ENCODE data around the gene METAP1. TPM values are rescaled to one million over a fixed set of nuclear protein-coding genes. Genes with fewer than 3 reads are reported as not detected.

METAP1 gene
- total RNA-seq = 33.0 and 41.9 TPM in 2 replicates

DNA sequence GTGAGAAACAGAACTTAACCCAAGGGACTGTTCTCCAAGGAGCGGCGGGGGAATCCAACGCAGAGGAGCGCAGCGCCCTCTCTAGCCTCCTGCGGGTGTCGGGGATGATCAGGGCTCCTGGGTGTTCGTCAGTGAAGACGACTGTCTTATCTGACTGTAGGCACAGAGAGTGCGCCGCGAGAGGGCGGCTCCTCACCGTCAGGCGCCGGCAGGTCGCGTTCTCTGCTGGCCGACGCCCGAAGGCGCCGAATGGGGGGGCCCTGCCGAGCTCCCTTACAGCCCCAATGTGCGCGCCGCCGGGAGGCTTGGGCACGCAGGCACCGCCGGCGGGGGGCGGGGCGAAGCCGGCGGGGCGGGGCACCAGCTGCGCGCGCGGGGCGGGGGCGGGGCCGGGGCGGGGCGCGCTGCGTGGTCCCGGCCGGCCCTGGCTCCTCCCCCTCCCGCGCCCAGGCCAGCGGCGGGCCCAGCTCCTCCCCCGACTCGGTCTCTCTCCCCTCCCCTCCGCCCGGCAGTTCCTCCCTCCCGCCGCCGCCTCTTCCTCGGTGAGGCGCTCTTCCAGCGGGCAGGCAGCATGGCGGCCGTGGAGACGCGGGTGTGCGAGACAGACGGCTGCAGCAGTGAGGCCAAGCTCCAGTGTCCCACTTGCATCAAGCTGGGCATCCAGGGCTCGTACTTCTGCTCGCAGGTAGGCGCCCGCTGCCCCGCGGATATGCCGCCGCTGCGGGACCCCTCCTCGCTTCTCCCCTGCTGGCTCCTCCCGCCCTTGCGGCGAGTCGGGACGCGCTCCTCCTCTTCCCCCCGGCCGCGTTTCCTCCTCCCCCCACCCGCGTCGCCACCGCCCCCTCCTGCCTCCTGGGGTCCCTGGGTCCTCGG lies at the start of gene METAP1:
Gene METAP1 (plus strand): TSS at position 539 of the 873 bp plus-strand sequence. CDS start 33 bp downstream, at position 572.
- H3K36me3 ChIP-seq (ENCODE audit: control insufficient read depth, insufficient read depth, low read length) = no peaks in the 10 kb centered on the region
- TF ChIP-seq, protein P1, sequence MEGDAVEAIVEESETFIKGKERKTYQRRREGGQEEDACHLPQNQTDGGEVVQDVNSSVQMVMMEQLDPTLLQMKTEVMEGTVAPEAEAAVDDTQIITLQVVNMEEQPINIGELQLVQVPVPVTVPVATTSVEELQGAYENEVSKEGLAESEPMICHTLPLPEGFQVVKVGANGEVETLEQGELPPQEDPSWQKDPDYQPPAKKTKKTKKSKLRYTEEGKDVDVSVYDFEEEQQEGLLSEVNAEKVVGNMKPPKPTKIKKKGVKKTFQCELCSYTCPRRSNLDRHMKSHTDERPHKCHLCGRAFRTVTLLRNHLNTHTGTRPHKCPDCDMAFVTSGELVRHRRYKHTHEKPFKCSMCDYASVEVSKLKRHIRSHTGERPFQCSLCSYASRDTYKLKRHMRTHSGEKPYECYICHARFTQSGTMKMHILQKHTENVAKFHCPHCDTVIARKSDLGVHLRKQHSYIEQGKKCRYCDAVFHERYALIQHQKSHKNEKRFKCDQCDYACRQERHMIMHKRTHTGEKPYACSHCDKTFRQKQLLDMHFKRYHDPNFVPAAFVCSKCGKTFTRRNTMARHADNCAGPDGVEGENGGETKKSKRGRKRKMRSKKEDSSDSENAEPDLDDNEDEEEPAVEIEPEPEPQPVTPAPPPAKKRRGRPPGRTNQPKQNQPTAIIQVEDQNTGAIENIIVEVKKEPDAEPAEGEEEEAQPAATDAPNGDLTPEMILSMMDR (IDR thresholded peaks at IDR 0.05; ENCODE audit: insufficient read depth, low read length, severe bottlenecking) = peak; percentile 82
- DNase-seq (ENCODE audit: low read depth) (peak; percentile 91), FAIRE-seq (no peak)
- H3K4me3 ChIP-seq (ENCODE audit: low read depth, low read length) = peak within 1 kb of the TSS; percentile 92
- no peaks in the 10 kb centered on the region for H3K27me3 ChIP-seq (ENCODE audit: control insufficient read depth, insufficient read depth, low read length)

DNA sequence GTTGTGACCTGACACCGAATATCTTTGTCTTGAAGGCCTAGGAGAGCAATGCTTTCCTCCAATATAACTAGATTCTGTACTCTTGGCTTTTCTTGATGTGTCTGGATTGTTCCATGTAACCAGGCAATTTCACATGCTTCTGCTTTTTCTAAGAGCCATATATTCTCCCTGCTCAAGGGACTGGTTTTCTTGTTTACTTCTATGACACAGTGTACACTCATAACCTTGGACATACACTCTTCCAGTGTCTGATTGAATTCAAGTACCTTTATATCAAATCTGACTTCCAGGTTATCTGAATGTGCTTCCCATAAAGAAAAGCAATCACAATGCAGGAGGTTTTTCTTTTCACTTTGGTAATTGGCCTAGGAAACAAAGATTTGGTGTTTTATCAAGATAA lies 49.2 kb upstream of the METAP1 start:
- Histone ChIP-seq H3K27me3 (ENCODE audit: control insufficient read depth, insufficient read depth, low read length) (no peaks in the 10 kb centered on the region), H3K4me3 (ENCODE audit: low read depth, low read length) (no peak overlapping the region), H3K36me3 (ENCODE audit: control insufficient read depth, insufficient read depth, low read length) (no peaks in the 10 kb centered on the region)
- TF ChIP-seq, protein P1 (IDR thresholded peaks at IDR 0.05; ENCODE audit: insufficient read depth, low read length, severe bottlenecking) = no peak
- DNase-seq (ENCODE audit: low read depth) (peak; percentile 75), FAIRE-seq (no peak)

- FAIRE-seq (peak; percentile 23), DNase-seq (ENCODE audit: low read depth) (peak; percentile 69)
- Histone ChIP-seq H3K27me3 (ENCODE audit: control insufficient read depth, insufficient read depth, low read length) (no peaks in the 10 kb centered on the region), H3K4me3 (ENCODE audit: low read depth, low read length) (no peak overlapping the region), H3K36me3 (ENCODE audit: control insufficient read depth, insufficient read depth, low read length) (no peaks in the 10 kb centered on the region)
- TF ChIP-seq, protein P1 (IDR thresholded peaks at IDR 0.05; ENCODE audit: insufficient read depth, low read length, severe bottlenecking) = no peak
Observed at GRCh38 chr4:98950925-98951324, 44.6 kb upstream of the METAP1 start.

DNA sequence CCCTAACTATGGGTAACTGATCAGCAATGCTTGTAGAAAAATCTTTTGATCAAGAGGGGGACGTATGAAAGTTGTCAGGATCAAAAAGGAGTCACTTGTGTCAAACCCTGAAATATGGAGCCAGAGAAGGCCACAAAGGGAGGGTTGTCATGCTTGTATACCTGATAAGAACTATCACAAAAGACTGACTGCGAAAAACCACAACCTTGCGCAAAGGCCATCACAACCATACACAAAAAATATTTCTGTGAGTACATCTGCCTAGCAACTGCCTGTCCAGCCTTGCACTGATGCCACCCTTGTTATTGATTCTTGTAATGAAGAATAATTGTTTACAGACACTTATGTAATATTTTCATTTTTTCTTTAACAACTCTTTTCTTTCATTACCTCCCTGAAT lies 43.8 kb upstream of the METAP1 start:
- peak; percentile 29 for DNase-seq (ENCODE audit: low read depth)
- TF ChIP-seq, protein P1 (IDR thresholded peaks at IDR 0.05; ENCODE audit: insufficient read depth, low read length, severe bottlenecking) = no peak
- no peak for FAIRE-seq
- Histone ChIP-seq H3K4me3 (ENCODE audit: low read depth, low read length) (no peak overlapping the region), H3K27me3 (ENCODE audit: control insufficient read depth, insufficient read depth, low read length) (no peaks in the 10 kb centered on the region), H3K36me3 (ENCODE audit: control insufficient read depth, insufficient read depth, low read length) (no peaks in the 10 kb centered on the region)

- Histone ChIP-seq H3K36me3 (ENCODE audit: control insufficient read depth, insufficient read depth, low read length) (no peaks in the 10 kb centered on the region), H3K27me3 (ENCODE audit: control insufficient read depth, insufficient read depth, low read length) (no peaks in the 10 kb centered on the region), H3K4me3 (ENCODE audit: low read depth, low read length) (no peak overlapping the region)
- TF ChIP-seq, protein P1 (IDR thresholded peaks at IDR 0.05; ENCODE audit: insufficient read depth, low read length, severe bottlenecking) = no peak
- no peak for FAIRE-seq
- DNase-seq (ENCODE audit: low read depth) = no peak
Observed at GRCh38 chr4:98955229-98955628, 40.3 kb upstream of the METAP1 start.
